Endodermal cell (in vitro differentiated cells): ENCODE results near the gene LPIN1. TPM values are rescaled to one million over a fixed set of nuclear protein-coding genes. Genes with fewer than 3 reads are reported as not detected.
"Not testable (repeated sequence)": the region's sequence is repeated elsewhere in the genome, so short reads cannot be mapped to it uniquely, and the experiment has no call there.

Experiments used
- DNase-seq: peaks from one replicate; pipeline ENCODE4 v3.0.0-alpha.2; 2017
- H3K27ac ChIP-seq: 2 replicates; pipeline ENCODE4 v1.5.1; 2013; ENCODE audit warnings: mild to moderate bottlenecking, low read depth, low read length, moderate library complexity
- H3K27me3 ChIP-seq: 2 replicates; pipeline ENCODE4 v1.6.1; 2013; ENCODE audit warnings: mild to moderate bottlenecking, low read length, moderate library complexity; ENCODE audit not compliant: insufficient read depth, control insufficient read depth, poor library complexity, severe bottlenecking
- H3K36me3 ChIP-seq: 2 replicates; pipeline ENCODE4 v1.7.0; 2013; ENCODE audit warnings: mild to moderate bottlenecking, low read length, moderate library complexity; ENCODE audit not compliant: control insufficient read depth, insufficient read depth
- H3K4me1 ChIP-seq: one replicate; pipeline ENCODE4 v1.7.0; 2013; ENCODE audit warnings: low read length; ENCODE audit not compliant: control insufficient read depth, insufficient read depth
- H3K4me3 ChIP-seq: 2 replicates; pipeline ENCODE4 v1.5.1; 2013; ENCODE audit warnings: mild to moderate bottlenecking, low read length, moderate library complexity
- H3K9ac ChIP-seq: 2 replicates; pipeline ENCODE4 v1.6.1; 2013; ENCODE audit warnings: mild to moderate bottlenecking, low read length, moderate library complexity; ENCODE audit not compliant: poor library complexity, severe bottlenecking; ENCODE audit errors: extremely low read depth
- H3K9me3 ChIP-seq: 2 replicates; pipeline ENCODE4 v1.6.1; 2013; ENCODE audit warnings: mild to moderate bottlenecking, low read length, moderate library complexity; ENCODE audit not compliant: control insufficient read depth
- H3K27ac Mint-ChIP-seq: 2 replicates; pipeline ENCODE4 v1.8.0; 2020; ENCODE audit warnings: mixed read lengths
- H3K27me3 Mint-ChIP-seq: 2 replicates; pipeline ENCODE4 v1.8.0; 2021; ENCODE audit warnings: mild to moderate bottlenecking, mixed read lengths; ENCODE audit not compliant: insufficient read depth
- H3K36me3 Mint-ChIP-seq: 2 replicates; pipeline ENCODE4 v1.8.0; 2020; ENCODE audit warnings: low read depth, mixed read lengths
- H3K4me1 Mint-ChIP-seq: 2 replicates; pipeline ENCODE4 v1.8.0; 2020; ENCODE audit warnings: mixed read lengths
- H3K4me3 Mint-ChIP-seq: 2 replicates; pipeline ENCODE4 v1.8.0; 2020; ENCODE audit warnings: mild to moderate bottlenecking, moderate library complexity, mixed read lengths
- H3K9me3 Mint-ChIP-seq: 2 replicates; pipeline ENCODE4 v1.8.0; 2020; ENCODE audit warnings: mild to moderate bottlenecking, mixed read lengths
- CTCF ChIP-seq: fragments of 200-600 bp; sonication (generic); conservative IDR thresholded peaks from 2 replicates; pipeline ENCODE4 v1.5.0; 2021; ENCODE audit warnings: antibody characterized with exemption, mild to moderate bottlenecking
- WGBS, 2 experiments: methylation state at CpG; one replicate each; pipeline versions ENCODE4 v1.1.5 to v1.1.7; 2013; ENCODE audit warnings: missing lambda C conversion rate in 2 of 2, mixed read lengths in 1 of 2; ENCODE audit not compliant: insufficient coverage in 1 of 2, insufficient read length in 1 of 2; 5-methylcytosine and 5-hydroxymethylcytosine counted together
- total RNA-seq, 2 donors: library from RNA; stranded (reverse); fragmentation: NEBNext Ultra II Directional in 1 of 2; extraction: Animal tissue kit (Norgen Biotek cat#: 25700) in 1 of 2; gene quantifications; 2 replicates in 1 of 2; 3 replicates in 1 of 2; pipeline ENCODE4 v1.2.1, GENCODE V29; 2021

LPIN1 gene
- total RNA-seq, 2 donors from 2014 or later, result 23.9 to 24.3 TPM

- no peak for TF ChIP-seq CTCF
- WGBS, 2 experiments, result 90 to 100% methylated on average over 1 to 2 of the region's 2 CpGs
- H3K36me3 ChIP-seq, result peaks cover 47% of the 10 kb centered on the region
- H3K9me3 ChIP-seq, result no peaks in the 10 kb centered on the region
- no peak overlapping the region for H3K4me3 ChIP-seq
- H3K27me3 Mint-ChIP-seq, result no peaks in the 10 kb centered on the region
- no peaks in the 10 kb centered on the region for H3K4me1 ChIP-seq
- peaks cover 65% of the 10 kb centered on the region for H3K36me3 Mint-ChIP-seq
- no peak overlapping the region for H3K9ac ChIP-seq
- peaks cover 6% of the 10 kb centered on the region for H3K9me3 Mint-ChIP-seq
- no peak overlapping the region for H3K27ac ChIP-seq
- no peaks in the 10 kb centered on the region for H3K4me1 Mint-ChIP-seq
- H3K27ac Mint-ChIP-seq, result no peak overlapping the region
- no peaks in the 10 kb centered on the region for H3K27me3 ChIP-seq
- no peak for DNase-seq
- no peak overlapping the region for H3K4me3 Mint-ChIP-seq
Measured at GRCh38 chr2:11820650-11821049, 74.2 kb downstream of the LPIN1 start.

GRCh38 chr2:11821705-11822104 is 75.3 kb downstream of the LPIN1 start:
- H3K36me3 ChIP-seq, result peaks cover 38% of the 10 kb centered on the region
- WGBS, 2 experiments, result 96 to 100% methylated on average over 1 to 3 of the region's 3 CpGs

GRCh38 chr2:11822359-11822745 is 75.9 kb downstream of the LPIN1 start:
- WGBS, 2 experiments, result 94 to 100% methylated on average over 1 to 4 of the region's 4 CpGs
- not testable (repeated sequence) for H3K27me3 Mint-ChIP-seq, H3K9me3 Mint-ChIP-seq, DNase-seq, H3K9ac ChIP-seq, H3K4me3 Mint-ChIP-seq, H3K9me3 ChIP-seq, H3K4me1 ChIP-seq, H3K27ac ChIP-seq, H3K27me3 ChIP-seq, H3K27ac Mint-ChIP-seq, H3K4me3 ChIP-seq, H3K4me1 Mint-ChIP-seq
- peaks cover 32% of the 10 kb centered on the region for H3K36me3 ChIP-seq
- peaks cover 53% of the 10 kb centered on the region for H3K36me3 Mint-ChIP-seq

More at GRCh38 chr2:11821705-11822104, 75.3 kb downstream of the LPIN1 start:
- no peaks in the 10 kb centered on the region for H3K9me3 ChIP-seq
- no peaks in the 10 kb centered on the region for H3K27me3 ChIP-seq
- H3K4me1 Mint-ChIP-seq, result no peaks in the 10 kb centered on the region
- no peak overlapping the region for H3K9ac ChIP-seq
- no peak overlapping the region for H3K27ac ChIP-seq
- no peak for DNase-seq
- no peaks in the 10 kb centered on the region for H3K4me1 ChIP-seq
- H3K36me3 Mint-ChIP-seq, result peaks cover 57% of the 10 kb centered on the region
- no peak for TF ChIP-seq CTCF
- H3K9me3 Mint-ChIP-seq, result peaks cover 6% of the 10 kb centered on the region
- no peak overlapping the region for H3K4me3 Mint-ChIP-seq
- H3K27me3 Mint-ChIP-seq, result no peaks in the 10 kb centered on the region
- no peak overlapping the region for H3K27ac Mint-ChIP-seq
- no peak overlapping the region for H3K4me3 ChIP-seq
